H1 (cell line): Measurements from ENCODE around the gene SESN1.

Experiments used
- EZH2 ChIP-seq: fragments of 200-600 bp; sonication (generic); IDR thresholded peaks from 2 replicates; pipeline ENCODE4 v1.7.1; 2012; ENCODE audit warnings: low read depth, mild to moderate bottlenecking, moderate library complexity, low read length, inconsistent platforms; ENCODE audit not compliant: severe bottlenecking
- FOSL1 ChIP-seq: IDR thresholded peaks from 2 replicates; pipeline ENCODE4 v1.6.1; 2011; ENCODE audit warnings: mild to moderate bottlenecking, low read depth, low read length, moderate library complexity; ENCODE audit not compliant: insufficient read depth
- HDAC2 ChIP-seq, 2 experiments: fragments of 300-600 bp in 1 of 2; sonication (generic) in 1 of 2; IDR thresholded peaks; 2 replicates each; pipeline ENCODE4 v1.6.1; 2011 to 2012; ENCODE audit warnings: low read depth in 2 of 2, low read length in 2 of 2, mild to moderate bottlenecking in 2 of 2, moderate library complexity in 2 of 2, borderline replicate concordance in 1 of 2, inconsistent platforms in 1 of 2
- POLR2A ChIP-seq, 2 experiments: IDR thresholded peaks; 1 replicate in 1 of 2; 2 replicates in 1 of 2; pipeline ENCODE4 v1.6.1; 2011; ENCODE audit warnings: low read depth in 2 of 2, low read length in 2 of 2, mild to moderate bottlenecking in 2 of 2; ENCODE audit errors: control extremely low read depth in 1 of 2
- YY1 ChIP-seq: IDR thresholded peaks from 2 replicates; pipeline ENCODE4 v1.6.1; 2011; ENCODE audit warnings: low read depth, mild to moderate bottlenecking, low read length
- TF ChIP-seq, protein P1 (sequence below), 3 experiments: IDR thresholded peaks; 1 replicate in 2 of 3; 2 replicates in 1 of 3; pipeline versions ENCODE4 v1.5.1 to v1.6.1; 2011; ENCODE audit warnings: low read length in 3 of 3, mild to moderate bottlenecking in 3 of 3, inconsistent platforms in 2 of 3, low read depth in 1 of 3, moderate library complexity in 1 of 3; ENCODE audit not compliant: insufficient read depth in 1 of 3; ENCODE audit errors: control extremely low read depth in 1 of 3

DNA sequence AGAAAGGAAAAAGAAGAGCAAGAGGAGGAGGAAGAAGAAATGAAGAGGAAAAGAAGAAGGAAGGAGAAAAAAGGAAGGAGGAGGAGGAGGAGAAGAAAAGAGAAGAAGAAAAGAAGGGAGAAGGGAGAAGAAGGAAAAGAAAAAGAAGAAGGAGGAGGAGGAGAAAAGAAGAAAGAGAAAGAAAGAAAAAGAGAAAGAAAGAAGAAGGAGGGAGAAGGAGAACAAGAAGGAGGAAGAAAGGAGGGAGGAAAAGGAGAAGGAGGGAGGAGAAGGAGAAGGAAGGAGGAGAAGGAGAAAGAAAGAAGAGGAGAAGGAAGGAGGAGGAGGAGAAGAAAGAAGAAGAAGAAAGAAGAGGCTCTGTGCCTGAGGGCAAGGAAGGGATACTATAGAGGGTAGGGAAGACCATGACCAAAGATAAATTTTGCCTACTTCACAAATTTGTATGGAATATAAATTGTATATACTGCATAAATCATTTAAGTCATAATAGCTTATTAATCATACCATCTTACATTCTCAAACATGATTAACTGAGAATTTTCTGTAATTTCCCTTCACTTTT lies 55.7 kb downstream of the SESN1 start:
- no peak for TF ChIP-seq YY1
- no peak for TF ChIP-seq EZH2
- no peak for TF ChIP-seq HDAC2 (IDR thresholded peaks at IDR 0.05; ENCODE audit: borderline replicate concordance in 1 of 2, low read depth in 2 of 2, low read length in 2 of 2)
- TF ChIP-seq FOSL1: no peak
- TF ChIP-seq, protein P1, sequence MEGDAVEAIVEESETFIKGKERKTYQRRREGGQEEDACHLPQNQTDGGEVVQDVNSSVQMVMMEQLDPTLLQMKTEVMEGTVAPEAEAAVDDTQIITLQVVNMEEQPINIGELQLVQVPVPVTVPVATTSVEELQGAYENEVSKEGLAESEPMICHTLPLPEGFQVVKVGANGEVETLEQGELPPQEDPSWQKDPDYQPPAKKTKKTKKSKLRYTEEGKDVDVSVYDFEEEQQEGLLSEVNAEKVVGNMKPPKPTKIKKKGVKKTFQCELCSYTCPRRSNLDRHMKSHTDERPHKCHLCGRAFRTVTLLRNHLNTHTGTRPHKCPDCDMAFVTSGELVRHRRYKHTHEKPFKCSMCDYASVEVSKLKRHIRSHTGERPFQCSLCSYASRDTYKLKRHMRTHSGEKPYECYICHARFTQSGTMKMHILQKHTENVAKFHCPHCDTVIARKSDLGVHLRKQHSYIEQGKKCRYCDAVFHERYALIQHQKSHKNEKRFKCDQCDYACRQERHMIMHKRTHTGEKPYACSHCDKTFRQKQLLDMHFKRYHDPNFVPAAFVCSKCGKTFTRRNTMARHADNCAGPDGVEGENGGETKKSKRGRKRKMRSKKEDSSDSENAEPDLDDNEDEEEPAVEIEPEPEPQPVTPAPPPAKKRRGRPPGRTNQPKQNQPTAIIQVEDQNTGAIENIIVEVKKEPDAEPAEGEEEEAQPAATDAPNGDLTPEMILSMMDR (IDR thresholded peaks at IDR 0.05; ENCODE audit: control extremely low read depth in 1 of 3, insufficient read depth in 1 of 3, low read depth in 1 of 3, low read length in 3 of 3): no peak
- no peak for TF ChIP-seq POLR2A (IDR thresholded peaks at IDR 0.05; ENCODE audit: control extremely low read depth in 1 of 2, low read depth in 2 of 2, low read length in 2 of 2)
